Right ventricle myocardium superior (tissue), 1 donor: Measurements from ENCODE around the gene C6orf120. TPM values are rescaled to one million over a fixed set of nuclear protein-coding genes. Genes with fewer than 3 reads are reported as not detected.
"Not testable (repeated sequence)": the region's sequence is repeated elsewhere in the genome, so short reads cannot be mapped to it uniquely, and the experiment has no call there.

ENCODE experiments used
- ATAC-seq: fragments of 200-7000 bp; cut with Tn5 transposase; one replicate; pipeline ENCODE4 v1.9.1; 2020; ENCODE audit warnings: mild to moderate bottlenecking; ENCODE audit not compliant: poor library complexity
- DNase-seq: peaks from one replicate; pipeline ENCODE4 v3.0.0-alpha.2; 2020
- intact Hi-C: fragments of 100-400 bp; cut with DNase I; formaldehyde crosslinking; loops from one replicate; pipeline ENCODE4 v1.11.2; 2022
- total RNA-seq: library from RNA; stranded (reverse); fragmentation: NEBNext Ultra II Directional; extraction: Animal tissue kit (Norgen Biotek cat#: 25700); gene quantifications from one replicate; pipeline ENCODE4 v1.2.1, GENCODE V29; 2021
- donor health status: DM: no; HTN: yes; CAD: no; lungs with severe emphysema.

The C6orf120 gene
- total RNA-seq, 1 donor from 2014 or later = 14.0 TPM

GRCh38 chr6:169671563-169671962, 30.4 kb upstream of the C6orf120 start:
- intact Hi-C loops = no loop called here

GRCh38 chr6:169675011-169675410, 26.9 kb upstream of the C6orf120 start:
- ATAC-seq (no peak), DNase-seq (peak; percentile 26)
- intact Hi-C loops = no loop called here

More at GRCh38 chr6:169671563-169671962, 30.4 kb upstream of the C6orf120 start:
- ATAC-seq (no peak), DNase-seq (no peak)

- intact Hi-C loops = no loop called here
- DNase-seq = no peak
- no peak for ATAC-seq
Observed at GRCh38 chr6:169677096-169677495, 24.8 kb upstream of the C6orf120 start.

- intact Hi-C loops = no loop called here
- ATAC-seq (no peak), DNase-seq (no peak)
Observed at GRCh38 chr6:169678342-169678741, 23.6 kb upstream of the C6orf120 start.

DNA sequence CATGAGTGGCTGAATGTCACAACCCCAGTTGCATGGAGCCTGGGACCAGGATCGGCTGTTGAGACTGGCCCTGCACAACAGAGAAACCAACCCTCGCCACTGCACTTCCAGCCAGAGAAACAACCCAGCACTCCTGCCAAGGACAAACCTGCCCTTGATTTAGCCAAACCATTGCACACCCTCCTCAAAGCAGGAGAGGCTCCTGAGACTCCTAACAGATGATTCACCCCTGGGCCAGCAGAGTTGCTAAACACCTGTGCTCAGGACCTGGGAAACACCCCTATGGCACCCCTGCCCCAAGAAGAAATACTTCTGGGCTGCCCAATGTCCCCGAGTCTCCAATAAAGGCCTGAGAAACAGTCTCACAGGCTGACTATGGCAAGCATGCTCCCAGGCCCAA, 17.9 kb upstream of the C6orf120 start:
- DNase-seq = no peak
- ATAC-seq = no peak
- intact Hi-C loops = no loop called here

GRCh38 chr6:169685860-169686259, 16.1 kb upstream of the C6orf120 start:
- ATAC-seq (no peak), DNase-seq (no peak)
- intact Hi-C loops = no loop called here

DNA sequence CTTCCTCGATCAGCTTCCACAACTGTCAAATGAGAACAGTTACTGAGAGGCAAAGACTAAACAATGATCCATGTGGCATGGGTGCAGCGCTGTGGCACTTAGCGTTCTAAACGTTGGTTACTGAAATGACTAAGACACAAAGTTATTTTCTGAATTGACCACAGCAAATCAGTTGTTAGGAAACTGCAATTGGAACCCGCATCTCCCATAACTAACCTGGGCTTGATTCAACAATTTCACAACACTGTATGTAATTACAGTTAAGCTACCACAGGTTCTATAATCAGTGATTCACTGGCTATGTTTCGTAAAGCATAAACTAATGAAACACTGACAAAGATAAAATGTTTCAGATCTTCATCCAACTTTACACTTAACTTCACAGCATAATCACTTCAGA, 12.6 kb upstream of the C6orf120 start:
- no peak for ATAC-seq
- no peak for DNase-seq
- intact Hi-C loops = no loop called here

DNA sequence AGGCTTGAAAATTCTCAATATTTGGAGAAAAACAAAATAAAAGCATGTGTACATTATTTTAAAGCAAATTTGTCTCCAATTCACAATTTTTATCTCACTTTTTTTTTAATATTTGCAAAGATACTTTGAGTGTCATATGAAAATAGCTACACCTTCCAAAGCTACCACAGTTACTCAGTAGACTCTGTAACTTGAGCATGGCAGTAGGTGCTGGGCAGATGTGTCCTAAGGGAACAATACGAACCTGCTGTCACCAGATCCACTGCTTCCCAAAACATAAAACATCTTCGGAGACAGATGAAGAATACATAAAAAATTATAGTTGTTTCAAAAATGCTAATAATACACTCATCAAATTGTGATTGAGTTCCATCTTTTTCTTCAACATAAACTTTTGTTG, 10.7 kb upstream of the C6orf120 start:
- no peak for ATAC-seq
- intact Hi-C loops = no loop called here
- no peak for DNase-seq

GRCh38 chr6:169692516-169692915, 9.4 kb upstream of the C6orf120 start:
- intact Hi-C loops = no loop called here
- ATAC-seq = no peak

GRCh38 chr6:169695131-169695530, 6.8 kb upstream of the C6orf120 start:
- intact Hi-C loops = no loop called here
- DNase-seq = no peak

More at GRCh38 chr6:169692516-169692915, 9.4 kb upstream of the C6orf120 start:
- no peak for DNase-seq

GRCh38 chr6:169697115-169697514, 4.8 kb upstream of the C6orf120 start:
- ATAC-seq, intact Hi-C loops: not testable (repeated sequence)
- DNase-seq = peak; percentile 43

More at GRCh38 chr6:169695131-169695530, 6.8 kb upstream of the C6orf120 start:
- no peak for ATAC-seq

- DNase-seq (no peak), ATAC-seq (no peak)
- intact Hi-C loops = no loop called here
Observed at GRCh38 chr6:169700296-169700695, 1.6 kb upstream of the C6orf120 start.

- DNase-seq (no peak), ATAC-seq (peak; percentile 11)
- intact Hi-C loops = no loop called here
Observed at GRCh38 chr6:169701311-169701953, 494 bp upstream of the C6orf120 start.

DNA sequence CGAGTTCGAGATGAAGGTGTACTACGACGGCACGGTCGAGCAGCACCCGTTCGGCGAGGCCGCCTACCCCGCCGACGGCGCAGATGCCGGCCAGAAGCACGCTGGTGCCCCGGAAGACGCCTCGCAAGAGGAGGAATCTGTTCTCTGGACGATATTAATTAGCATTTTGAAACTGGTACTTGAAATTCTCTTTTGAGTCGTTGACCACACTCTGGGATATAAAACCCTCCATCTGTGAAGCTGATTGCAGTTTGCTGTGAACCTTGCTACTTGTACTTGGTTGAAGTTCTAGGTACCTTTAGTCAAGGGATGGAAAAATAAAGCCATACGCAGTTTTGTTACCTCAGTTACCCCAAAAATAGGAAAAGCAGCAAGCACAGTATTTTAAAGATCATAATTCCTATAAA, 917 bp downstream of the C6orf120 start:
- no peak for DNase-seq
- ATAC-seq = no peak
- intact Hi-C loops = no loop called here

DNA sequence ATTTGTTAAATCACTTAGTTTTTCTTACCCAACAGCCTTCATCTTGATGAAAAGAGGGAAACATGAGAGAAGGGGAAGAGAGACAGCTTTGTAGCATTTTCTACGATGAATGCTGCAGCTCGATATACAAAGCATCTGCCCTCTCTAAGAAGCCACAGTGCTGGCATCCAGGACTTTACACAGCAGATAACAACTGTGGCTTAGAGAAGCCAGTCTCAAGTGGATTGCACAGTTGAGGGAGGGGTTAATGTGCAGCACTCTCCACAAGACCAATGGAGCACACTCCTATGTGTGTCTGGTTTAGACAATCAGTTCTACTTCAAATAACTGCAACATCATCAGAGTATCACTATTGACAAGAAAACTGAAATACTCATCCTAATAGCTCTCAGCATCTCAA, 5.8 kb downstream of the C6orf120 start:
- ATAC-seq = no peak
- no peak for DNase-seq
- intact Hi-C loops = no loop called here

GRCh38 chr6:169709293-169709692, 7.4 kb downstream of the C6orf120 start:
- DNase-seq (no peak), ATAC-seq (no peak)
- intact Hi-C loops = no loop called here

DNA sequence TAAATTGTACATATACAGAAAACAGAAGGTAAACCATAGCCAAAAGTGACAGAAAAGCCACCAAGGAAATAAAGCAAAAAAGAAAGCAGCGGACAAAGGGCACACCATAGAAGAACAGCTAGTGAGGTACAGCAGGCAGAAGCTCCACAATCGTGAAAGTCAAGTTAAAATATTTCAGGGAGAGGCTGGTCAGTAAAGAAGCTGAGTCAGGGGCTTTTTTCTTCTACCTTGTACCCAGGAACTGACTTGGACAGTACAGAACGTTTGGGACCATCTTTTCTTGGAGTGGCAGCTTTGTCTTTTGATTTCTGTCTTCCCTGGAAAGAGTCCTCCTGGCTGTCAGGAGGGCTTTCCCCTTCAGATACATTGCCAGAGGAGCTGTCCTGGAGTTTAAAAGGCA, 8.1 kb downstream of the C6orf120 start:
- no peak for DNase-seq
- intact Hi-C loops = no loop called here
- no peak for ATAC-seq

- DNase-seq = no peak
- no peak for ATAC-seq
- intact Hi-C loops = no loop called here
Observed at GRCh38 chr6:169714178-169714577, 12.3 kb downstream of the C6orf120 start.

- DNase-seq (no peak), ATAC-seq (no peak)
- intact Hi-C loops = no loop called here
Observed at GRCh38 chr6:169714595-169714994, 12.7 kb downstream of the C6orf120 start.

DNA sequence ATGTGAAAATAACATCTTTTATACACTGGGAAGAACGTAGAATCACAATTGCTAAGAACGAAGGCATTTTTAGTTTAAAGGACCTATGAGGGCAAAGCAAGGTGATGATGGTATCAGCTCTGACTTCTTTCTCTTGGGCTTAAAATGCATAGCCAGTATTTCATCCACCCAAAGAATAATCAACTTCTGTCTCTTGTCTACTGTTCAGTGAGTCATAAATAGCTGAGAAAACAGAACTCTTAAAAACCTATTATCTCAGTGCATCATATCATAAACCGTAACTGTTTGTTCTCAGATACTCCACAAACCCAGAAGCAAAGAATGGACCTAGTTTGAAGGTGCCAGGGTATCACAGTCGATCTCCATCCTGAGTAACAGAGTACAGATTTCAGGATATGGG, 17.2 kb downstream of the C6orf120 start:
- DNase-seq (no peak), ATAC-seq (no peak)
- intact Hi-C loops = no loop called here
